Gastroesophageal sphincter (tissue), 4 donors: Measurements from ENCODE around the gene NARF. TPM values are rescaled to one million over a fixed set of nuclear protein-coding genes. Genes with fewer than 3 reads are reported as not detected.
"Not testable (repeated sequence)": the region's sequence is repeated elsewhere in the genome, so short reads cannot be mapped to it uniquely, and the experiment has no call there.

Experiments used
- ATAC-seq: fragments of 150-250 bp; one replicate; pipeline ENCODE4 v1.9.1; 2016; ENCODE audit warnings: mild to moderate bottlenecking, moderate library complexity
- H3K27ac ChIP-seq, 4 donors: fragments of 200-600 bp; sonication (generic) in 3 of 4; 1 replicate in 3 of 4; 2 replicates in 1 of 4; pipeline ENCODE4 v1.5.1; 2016 to 2019
- H3K27me3 ChIP-seq: fragments of 200-600 bp; sonication (generic); one replicate; pipeline ENCODE4 v1.5.1; 2019
- H3K36me3 ChIP-seq, 2 donors: fragments of 200-600 bp; sonication (generic); one replicate each; pipeline ENCODE4 v1.5.1; 2019; ENCODE audit warnings: control low read depth in 1 of 2
- H3K4me1 ChIP-seq, 3 donors: fragments of 200-600 bp; sonication (generic); 1 replicate in 2 of 3; 2 replicates in 1 of 3; pipeline ENCODE4 v1.5.1; 2016 to 2019; ENCODE audit warnings: control low read depth in 2 of 3
- H3K4me3 ChIP-seq, 2 donors: fragments of 200-600 bp; sonication (generic); one replicate each; pipeline ENCODE4 v1.5.1; 2019; ENCODE audit warnings: mild to moderate bottlenecking in 1 of 2, moderate library complexity in 1 of 2
- H3K9me3 ChIP-seq, 3 donors: fragments of 200-600 bp; sonication (generic); one replicate each; pipeline ENCODE4 v1.5.1; 2017 to 2019; ENCODE audit warnings: control low read depth in 2 of 3
- CTCF ChIP-seq, 4 experiments: fragments of 200-600 bp in 2 of 4; fragments of 450-650 bp in 2 of 4; sonication (generic) in 1 of 4; IDR thresholded peaks; one replicate each; pipeline ENCODE4 v1.5.1; 2017 to 2019; ENCODE audit warnings: antibody characterized with exemption in 4 of 4, mild to moderate bottlenecking in 2 of 4, moderate library complexity in 2 of 4
- EP300 ChIP-seq: sonication (generic); formaldehyde crosslinking; IDR thresholded peaks from one replicate; pipeline ENCODE4 v1.6.1; 2017; ENCODE audit warnings: antibody characterized with exemption, mild to moderate bottlenecking
- POLR2A ChIP-seq, 2 donors: fragments of 450-650 bp; IDR thresholded peaks; one replicate each; pipeline ENCODE4 v1.6.1; 2017; ENCODE audit warnings: antibody characterized with exemption in 2 of 2, mild to moderate bottlenecking in 2 of 2, moderate library complexity in 1 of 2
- POLR2AphosphoS5 ChIP-seq: sonication (generic); formaldehyde crosslinking; IDR thresholded peaks from one replicate; pipeline ENCODE4 v1.6.1; 2017; ENCODE audit warnings: antibody characterized with exemption
- WGBS, 2 donors: methylation state at CpG; one replicate each; pipeline ENCODE4 v1.1.5; 2018; ENCODE audit warnings: low coverage in 1 of 2; 5-methylcytosine and 5-hydroxymethylcytosine counted together
- total RNA-seq, 4 donors: library from RNA; depleted of rRNA; stranded (reverse); fragments of >200 nt; gene quantifications; one replicate each; pipeline ENCODE4 v1.1.0, GENCODE V29; 2016

The NARF gene
- total RNA-seq, 4 donors from 2014 or later = 30.4 to 78.1 (median 44.9) TPM

GRCh38 chr17:82497483-82498405 is 39.2 kb downstream of the NARF start:
- whole genome bisulfite sequencing, 2 donors = 0 to 1% methylated on average over 9 to 21 of the region's 66 CpGs
- Histone ChIP-seq H3K27ac (peak overlapping the region; percentile 75 to 95 (median 90)), H3K27me3 (no peaks in the 10 kb centered on the region), H3K36me3 (no peaks in the 10 kb centered on the region), H3K4me1 (peaks cover 0 to 56% (median 10%) of the 10 kb centered on the region in 3 donors), H3K4me3 (peak overlapping the region; percentile 54 to 74), H3K9me3 (no peaks in the 10 kb centered on the region)
- peak; percentile 66 for ATAC-seq
- no peak for TF ChIP-seq EP300
- TF ChIP-seq POLR2AphosphoS5 = peak; percentile 62

DNA sequence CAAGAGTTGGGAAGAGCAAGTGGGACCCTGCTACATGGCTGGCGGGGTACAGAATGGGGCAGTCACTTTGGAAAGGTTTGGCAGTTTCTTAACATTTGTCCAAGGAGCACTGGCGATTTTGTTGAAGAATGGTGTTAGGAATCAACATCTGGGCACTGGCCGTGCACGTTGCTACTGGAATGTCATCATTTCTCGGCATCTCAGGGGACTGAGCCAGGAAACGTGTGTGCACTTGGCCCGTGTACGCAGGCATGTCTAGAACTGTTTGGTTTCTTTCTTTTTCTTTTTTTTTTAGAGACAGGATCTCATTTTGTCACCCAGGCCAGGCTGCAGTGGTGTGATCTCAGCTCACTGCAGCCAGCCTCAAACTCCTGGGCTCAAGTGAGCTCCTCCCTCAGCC is 43.7 kb downstream of the NARF start:
- Histone ChIP-seq H3K36me3 (no peaks in the 10 kb centered on the region), H3K27ac (peak overlapping the region in 3 of 4 donors; percentile 37 to 68 (median 48)), H3K27me3 (no peaks in the 10 kb centered on the region), H3K4me3 (no peak overlapping the region), H3K4me1 (peaks cover 0 to 22% (median 0%) of the 10 kb centered on the region in 3 donors), H3K9me3 (no peaks in the 10 kb centered on the region)
- TF ChIP-seq POLR2A (IDR thresholded peaks at IDR 0.05) = no peak
- peak; percentile 90 for TF ChIP-seq POLR2AphosphoS5
- 40 to 44% methylated on average over 6 to 8 of the region's 8 CpGs for WGBS, 2 donors
- peak; percentile 44 for ATAC-seq

DNA sequence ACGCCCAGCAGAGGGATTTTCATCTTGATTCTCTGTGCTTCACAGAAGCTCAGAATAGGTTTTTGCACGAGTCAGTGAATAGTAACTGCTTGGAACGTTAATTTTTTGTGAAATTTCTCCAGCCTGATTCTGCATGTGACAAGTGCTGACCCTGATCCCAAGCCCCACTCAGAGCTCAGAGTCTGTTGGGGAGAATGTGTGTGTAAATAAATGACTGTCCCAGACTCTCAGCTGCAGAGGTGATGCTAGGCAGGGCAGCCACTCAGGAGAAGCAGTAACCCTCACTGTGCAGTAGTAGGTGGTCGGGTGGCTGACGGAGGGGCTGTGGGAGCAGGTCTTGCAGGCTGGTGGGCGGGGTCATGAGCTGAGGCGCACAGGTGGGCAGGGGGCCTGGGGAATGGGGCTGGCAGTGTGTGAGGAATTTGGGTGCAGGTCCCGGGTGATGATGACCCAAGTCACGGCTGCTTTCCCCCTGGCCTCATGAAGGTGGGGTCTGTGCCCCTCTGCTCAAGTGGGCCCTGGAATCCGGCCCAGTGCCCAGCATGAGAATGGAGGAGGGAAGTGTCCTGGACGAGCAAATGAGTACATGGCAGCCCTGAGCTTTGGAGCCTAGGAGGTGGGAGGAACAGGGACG is 44.7 kb downstream of the NARF start:
- no peak overlapping the region for H3K27ac ChIP-seq
- no peak overlapping the region for H3K4me3 ChIP-seq
- ATAC-seq = no peak
- no peaks in the 10 kb centered on the region for H3K27me3 ChIP-seq
- H3K9me3 ChIP-seq = no peaks in the 10 kb centered on the region
- WGBS, 2 donors = 73 to 77% methylated on average over 2 to 11 of the region's 12 CpGs
- H3K4me1 ChIP-seq = peaks cover 0 to 15% (median 0%) of the 10 kb centered on the region in 3 donors
- TF ChIP-seq CTCF (IDR thresholded peaks at IDR 0.05) (no peak), POLR2A (IDR thresholded peaks at IDR 0.05) (no peak), EP300 (no peak), POLR2AphosphoS5 (no peak)
- H3K36me3 ChIP-seq = no peaks in the 10 kb centered on the region

DNA sequence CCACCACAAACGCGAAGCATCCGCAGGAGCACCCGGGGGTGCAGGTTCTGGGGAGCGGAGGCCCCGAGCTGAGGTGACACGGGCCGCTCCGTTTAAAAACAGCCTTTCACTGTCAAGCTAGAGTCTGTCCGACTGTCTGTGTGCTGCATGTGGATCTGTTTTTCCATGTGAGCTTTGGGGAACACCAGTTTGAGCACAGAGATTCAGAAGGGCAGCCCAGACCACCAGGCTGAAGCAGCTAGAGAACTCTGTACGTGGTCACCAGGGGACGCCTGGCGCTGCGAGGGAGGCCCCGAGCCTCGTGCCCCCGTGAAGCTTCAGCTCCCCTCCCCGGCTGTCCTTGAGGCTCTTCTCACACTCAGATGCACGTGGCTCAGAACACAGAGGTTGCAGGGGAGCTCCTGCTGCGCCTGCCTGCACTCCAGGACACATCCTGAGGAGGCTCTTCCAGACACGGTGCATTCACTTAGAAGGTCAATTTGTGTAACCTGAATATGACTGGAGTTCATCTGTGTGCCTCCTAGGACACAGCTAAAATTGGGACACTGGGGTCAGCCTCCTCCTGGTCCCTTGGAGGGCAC is 45.3 kb downstream of the NARF start:
- WGBS, 2 donors = 81 to 83% methylated on average over 7 to 8 of the region's 21 CpGs
- H3K27ac ChIP-seq = no peak overlapping the region
- no peak overlapping the region for H3K4me3 ChIP-seq
- ATAC-seq = no peak
- H3K36me3 ChIP-seq = no peaks in the 10 kb centered on the region
- peaks cover 0 to 10% (median 0%) of the 10 kb centered on the region in 3 donors for H3K4me1 ChIP-seq
- TF ChIP-seq POLR2A (IDR thresholded peaks at IDR 0.05) (no peak), POLR2AphosphoS5 (no peak), EP300 (no peak), CTCF (IDR thresholded peaks at IDR 0.05) (no peak)
- H3K27me3 ChIP-seq = no peaks in the 10 kb centered on the region
- no peaks in the 10 kb centered on the region for H3K9me3 ChIP-seq

- ATAC-seq = no peak
- TF ChIP-seq CTCF (IDR thresholded peaks at IDR 0.05) = no peak
- TF ChIP-seq POLR2A (IDR thresholded peaks at IDR 0.05) = no peak
- TF ChIP-seq EP300 = no peak
- TF ChIP-seq POLR2AphosphoS5 = no peak
Measured at GRCh38 chr17:82505296-82505695, 46.8 kb downstream of the NARF start.

DNA sequence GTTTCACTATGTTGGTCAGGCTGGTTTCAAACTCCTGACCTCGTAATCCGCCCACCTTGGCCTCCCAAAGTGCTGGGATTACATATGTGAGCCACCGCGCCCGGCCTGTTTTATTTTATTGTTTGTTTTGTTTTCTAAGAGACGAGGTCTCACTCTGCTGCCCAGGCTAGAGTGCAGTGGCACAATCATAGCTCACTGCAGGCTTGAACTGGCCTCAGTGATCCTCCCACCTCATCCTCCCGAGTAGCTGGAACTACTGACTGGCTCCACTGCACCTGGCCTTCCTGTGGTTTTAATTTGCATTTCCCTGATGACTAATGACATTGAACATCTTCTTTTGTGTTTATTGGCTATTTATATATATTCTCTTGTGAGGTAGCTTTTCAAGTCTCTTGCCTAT is 47.9 kb downstream of the NARF start:
- WGBS, 2 donors = 71% methylated on average over 4 to 6 of the region's 7 CpGs
- peaks cover 0 to 10% (median 0%) of the 10 kb centered on the region in 3 donors for H3K4me1 ChIP-seq
- H3K27me3 ChIP-seq, H3K36me3 ChIP-seq, H3K27ac ChIP-seq, H3K9me3 ChIP-seq, ATAC-seq, H3K4me3 ChIP-seq: not testable (repeated sequence)

More at GRCh38 chr17:82505296-82505695, 46.8 kb downstream of the NARF start:
- 88 to 92% methylated on average over 3 of the region's 6 CpGs for WGBS, 2 donors
- peaks cover 0 to 10% (median 0%) of the 10 kb centered on the region in 3 donors for H3K4me1 ChIP-seq
- H3K9me3 ChIP-seq = no peaks in the 10 kb centered on the region
- no peaks in the 10 kb centered on the region for H3K36me3 ChIP-seq
- H3K4me3 ChIP-seq = no peak overlapping the region
- no peaks in the 10 kb centered on the region for H3K27me3 ChIP-seq
- H3K27ac ChIP-seq = no peak overlapping the region
